ENCODE measurements around the gene ZNF423. TPM values are rescaled to one million over a fixed set of nuclear protein-coding genes. Genes with fewer than 3 reads are reported as not detected.
A peak's percentile ranks its signal among the peaks of the same experiment; 100 is the strongest.

The ZNF423 gene
- total RNA-seq, 4 donors from 2014 or later = 0.72 to 5.9 (median 1.1) TPM

DNA sequence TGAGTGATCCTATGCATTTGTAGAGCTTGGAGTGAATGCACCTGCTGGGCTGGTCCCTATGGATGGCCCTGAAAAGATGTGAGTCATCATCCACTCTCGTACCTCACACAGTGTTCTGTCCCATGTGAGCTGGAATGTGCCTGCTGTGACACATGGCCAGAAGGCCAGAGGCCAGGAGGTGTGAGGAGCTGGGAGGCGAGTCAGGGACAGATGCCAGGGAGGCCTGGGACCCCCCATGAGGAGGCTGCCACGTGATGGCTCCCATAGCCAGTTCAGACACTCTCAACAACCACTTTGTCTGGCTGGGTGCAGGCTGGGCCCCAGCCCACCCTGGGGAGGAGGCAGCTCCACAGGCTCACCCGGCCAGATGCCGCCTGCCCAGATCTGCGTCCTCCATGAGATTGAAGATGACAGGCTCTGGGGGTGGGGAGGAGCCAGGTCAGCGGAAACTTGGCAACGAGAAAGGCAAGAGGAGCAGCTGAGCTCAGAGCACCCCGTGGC lies 313.5 kb downstream of the ZNF423 start:
- intact Hi-C loops (cut with DNase I) = no loop called here
- no peaks in the 10 kb centered on the region for H3K9me3 ChIP-seq
- H3K4me3 ChIP-seq = no peak overlapping the region
- H3K36me3 ChIP-seq = no peaks in the 10 kb centered on the region
- peak overlapping the region in 2 of 4 donors; percentile 66 to 70 for H3K27ac ChIP-seq
- TF ChIP-seq, protein P1, sequence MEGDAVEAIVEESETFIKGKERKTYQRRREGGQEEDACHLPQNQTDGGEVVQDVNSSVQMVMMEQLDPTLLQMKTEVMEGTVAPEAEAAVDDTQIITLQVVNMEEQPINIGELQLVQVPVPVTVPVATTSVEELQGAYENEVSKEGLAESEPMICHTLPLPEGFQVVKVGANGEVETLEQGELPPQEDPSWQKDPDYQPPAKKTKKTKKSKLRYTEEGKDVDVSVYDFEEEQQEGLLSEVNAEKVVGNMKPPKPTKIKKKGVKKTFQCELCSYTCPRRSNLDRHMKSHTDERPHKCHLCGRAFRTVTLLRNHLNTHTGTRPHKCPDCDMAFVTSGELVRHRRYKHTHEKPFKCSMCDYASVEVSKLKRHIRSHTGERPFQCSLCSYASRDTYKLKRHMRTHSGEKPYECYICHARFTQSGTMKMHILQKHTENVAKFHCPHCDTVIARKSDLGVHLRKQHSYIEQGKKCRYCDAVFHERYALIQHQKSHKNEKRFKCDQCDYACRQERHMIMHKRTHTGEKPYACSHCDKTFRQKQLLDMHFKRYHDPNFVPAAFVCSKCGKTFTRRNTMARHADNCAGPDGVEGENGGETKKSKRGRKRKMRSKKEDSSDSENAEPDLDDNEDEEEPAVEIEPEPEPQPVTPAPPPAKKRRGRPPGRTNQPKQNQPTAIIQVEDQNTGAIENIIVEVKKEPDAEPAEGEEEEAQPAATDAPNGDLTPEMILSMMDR (IDR thresholded peaks at IDR 0.05) = no peak
- no peak for TF ChIP-seq POLR2A (IDR thresholded peaks at IDR 0.05)
- DNase-seq = no peak
- H3K27me3 ChIP-seq = no peaks in the 10 kb centered on the region
- 42 to 67% methylated on average over 3 to 7 of the region's 9 CpGs for WGBS, 2 donors
- peaks cover 0 to 19% (median 3%) of the 10 kb centered on the region in 3 donors for H3K4me1 ChIP-seq

DNA sequence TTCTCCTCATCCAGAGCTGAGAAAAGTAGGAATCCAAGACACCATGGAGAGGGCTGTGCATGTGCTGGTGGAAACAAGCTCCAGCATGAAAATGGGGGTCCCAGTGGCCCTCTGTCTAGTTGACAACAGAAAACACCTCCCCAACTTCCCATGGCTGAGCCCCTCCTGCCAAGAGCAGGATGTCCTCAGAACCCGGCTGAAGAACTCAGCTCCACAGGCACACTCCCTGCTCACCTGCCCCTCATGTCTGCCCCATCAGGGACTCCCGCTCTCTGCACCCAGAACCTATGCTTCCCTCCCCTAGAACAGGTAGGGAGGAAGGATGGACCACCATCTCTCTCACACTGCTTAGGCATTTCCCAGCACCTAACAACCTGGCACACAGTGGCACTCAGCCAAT lies 315.1 kb downstream of the ZNF423 start:
- no peaks in the 10 kb centered on the region for H3K27me3 ChIP-seq
- intact Hi-C loops (cut with DNase I) = no loop called here
- H3K4me1 ChIP-seq = peaks cover 0 to 19% (median 3%) of the 10 kb centered on the region in 3 donors
- WGBS, 2 donors = 67 to 86% methylated on average over 1 to 2 of the region's 2 CpGs
- H3K36me3 ChIP-seq = no peaks in the 10 kb centered on the region
- TF ChIP-seq, protein P1 (IDR thresholded peaks at IDR 0.05) = no peak
- TF ChIP-seq POLR2A (IDR thresholded peaks at IDR 0.05) = no peak
- no peak for DNase-seq
- H3K4me3 ChIP-seq = no peak overlapping the region
- H3K27ac ChIP-seq = no peak overlapping the region
- H3K9me3 ChIP-seq = no peaks in the 10 kb centered on the region

DNA sequence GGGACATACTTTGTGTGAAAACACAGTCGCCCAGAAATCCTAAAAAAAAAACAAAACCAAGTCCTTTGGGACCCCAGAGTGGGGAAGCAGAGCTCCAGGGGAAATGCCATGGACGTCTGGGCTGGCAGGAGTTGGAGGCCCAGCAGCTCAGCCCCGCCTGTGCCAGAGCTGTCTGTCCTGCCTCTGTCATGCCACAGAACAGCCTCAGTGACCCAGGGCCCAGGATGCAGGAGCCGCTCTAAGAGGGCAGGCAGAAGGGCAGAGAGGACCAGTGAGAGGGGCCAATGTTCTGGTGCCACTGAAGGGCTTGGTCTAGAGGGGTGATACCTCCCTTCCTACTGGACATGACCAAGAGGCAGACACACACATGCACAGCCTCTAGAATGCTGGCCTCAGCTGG lies 316.2 kb downstream of the ZNF423 start:
- Histone ChIP-seq H3K4me1 (peaks cover 0 to 19% (median 3%) of the 10 kb centered on the region in 3 donors), H3K36me3 (no peaks in the 10 kb centered on the region), H3K27me3 (no peaks in the 10 kb centered on the region), H3K27ac (no peak overlapping the region), H3K9me3 (no peaks in the 10 kb centered on the region), H3K4me3 (no peak overlapping the region)
- no peak for DNase-seq
- TF ChIP-seq POLR2A (IDR thresholded peaks at IDR 0.05) = no peak
- TF ChIP-seq, protein P1 (IDR thresholded peaks at IDR 0.05) = no peak
- 50 to 72% methylated on average over 1 to 4 of the region's 4 CpGs for WGBS, 2 donors
- intact Hi-C loops (cut with DNase I) = no loop called here

DNA sequence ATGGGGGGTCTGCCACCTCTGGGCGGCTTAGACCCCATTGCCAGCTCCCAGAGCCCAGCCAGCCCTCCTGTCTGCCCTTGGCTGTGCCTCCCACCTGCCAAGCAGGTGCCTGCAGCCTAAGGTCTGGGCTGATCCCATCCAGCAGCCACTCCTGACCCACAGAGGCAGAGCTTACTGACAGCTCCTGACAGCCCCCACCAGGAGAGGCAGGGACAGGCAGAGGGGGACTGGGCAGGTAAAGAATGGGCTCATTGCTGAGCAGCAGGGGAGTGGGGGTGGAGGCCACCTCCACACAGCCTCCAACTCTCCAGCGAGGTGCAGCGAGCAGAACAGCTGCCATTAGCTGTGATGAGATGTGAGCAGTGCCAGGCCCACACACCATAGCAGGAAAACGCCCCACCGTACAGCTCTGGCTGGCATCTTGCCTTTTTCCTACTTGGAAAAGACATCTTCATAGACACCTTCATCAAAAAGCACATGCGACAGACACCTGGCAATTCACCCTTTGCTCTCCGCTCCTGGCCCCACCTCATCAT lies 317.9 kb downstream of the ZNF423 start:
- no peaks in the 10 kb centered on the region for H3K27me3 ChIP-seq
- WGBS, 2 donors = 78 to 85% methylated on average over 5 of the region's 7 CpGs
- intact Hi-C loops (cut with DNase I) = no loop called here
- no peak overlapping the region for H3K4me3 ChIP-seq
- TF ChIP-seq POLR2A (IDR thresholded peaks at IDR 0.05) = no peak
- TF ChIP-seq, protein P1 (IDR thresholded peaks at IDR 0.05) = no peak
- H3K36me3 ChIP-seq = no peaks in the 10 kb centered on the region
- H3K4me1 ChIP-seq = peaks cover 0 to 10% (median 0%) of the 10 kb centered on the region in 3 donors
- no peaks in the 10 kb centered on the region for H3K9me3 ChIP-seq
- no peak for DNase-seq
- no peak overlapping the region for H3K27ac ChIP-seq

DNA sequence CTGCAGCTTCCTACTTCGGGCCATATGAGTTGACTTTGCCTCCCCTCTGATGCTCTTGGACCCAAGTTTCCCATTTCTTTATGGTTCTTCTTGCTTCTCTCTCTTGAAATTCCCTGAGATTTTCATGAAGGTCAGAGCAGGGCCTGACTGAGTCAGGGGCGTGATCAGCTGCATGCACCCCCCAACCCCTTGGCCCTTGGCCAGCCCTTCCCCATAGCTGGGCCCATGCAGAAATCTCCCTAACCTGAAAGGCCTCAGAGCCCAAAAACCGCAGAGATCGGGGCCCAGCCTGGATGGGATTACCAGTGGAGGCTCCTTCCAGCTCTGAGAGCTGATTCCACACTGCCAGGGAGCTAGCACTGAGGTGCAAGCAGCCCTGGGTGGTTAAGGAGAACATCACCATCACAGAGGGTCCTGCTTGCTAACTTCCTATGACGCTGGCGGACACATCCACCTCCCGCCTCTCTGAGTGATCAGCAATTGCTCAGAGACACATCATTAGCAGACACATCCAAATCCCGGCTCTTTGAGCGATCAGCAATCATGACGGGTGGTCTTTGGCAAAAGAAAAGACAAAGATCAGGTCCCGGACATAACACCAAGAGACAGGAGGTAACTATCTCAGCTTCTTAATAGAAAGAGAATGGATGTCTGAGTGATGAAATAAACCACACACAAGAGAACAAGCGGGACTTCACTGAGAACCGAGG lies 320.9 kb downstream of the ZNF423 start:
- Histone ChIP-seq H3K27ac (no peak overlapping the region), H3K4me1 (no peaks in the 10 kb centered on the region), H3K4me3 (no peak overlapping the region), H3K36me3 (no peaks in the 10 kb centered on the region), H3K27me3 (no peaks in the 10 kb centered on the region), H3K9me3 (no peaks in the 10 kb centered on the region)
- no peak for TF ChIP-seq POLR2A (IDR thresholded peaks at IDR 0.05)
- TF ChIP-seq, protein P1 (IDR thresholded peaks at IDR 0.05) = no peak
- WGBS, 2 donors = 82 to 91% methylated on average over 8 to 10 of the region's 13 CpGs
- intact Hi-C loops (cut with DNase I) = no loop called here
- no peak for DNase-seq
